OCI-LY7 (cell line): ENCODE measurements around the gene SLC9A3.

Source experiments
- CTCF ChIP-seq: fragments of 200-600 bp; sonication (generic); conservative IDR thresholded peaks from 2 replicates; pipeline ENCODE4 v1.5.1; 2014; ENCODE audit warnings: mild to moderate bottlenecking, antibody characterized with exemption, low read length, moderate library complexity, mixed read lengths
- EZH2phosphoT487 ChIP-seq: fragments of 200-600 bp; sonication (generic); IDR thresholded peaks from 2 replicates; pipeline ENCODE4 v1.6.1; 2018; ENCODE audit warnings: low read depth, borderline replicate concordance, mild to moderate bottlenecking, mixed run types, antibody characterized with exemption, low read length, moderate library complexity, mixed read lengths

DNA sequence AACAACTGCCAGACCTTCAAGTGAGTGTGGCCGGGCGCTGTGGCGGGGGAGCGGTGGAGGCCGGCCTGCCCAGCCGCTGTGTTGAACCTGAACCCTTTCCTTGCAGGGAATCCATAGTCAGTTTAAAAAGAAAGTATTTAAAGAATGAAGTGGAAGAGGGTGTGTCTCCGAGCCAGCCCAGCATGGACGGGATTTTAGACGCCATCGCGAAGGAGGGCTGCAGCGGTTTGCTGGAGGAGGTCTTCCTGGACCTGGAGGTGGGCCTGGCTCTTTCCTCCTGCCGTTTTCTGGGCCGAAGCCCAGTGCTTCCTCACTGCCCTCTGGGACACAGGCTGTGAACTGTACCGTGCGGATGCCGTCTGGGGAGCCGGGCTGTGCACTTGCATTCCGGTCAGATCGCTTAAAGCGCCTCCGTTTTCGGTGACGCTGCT, 62.2 kb downstream of the SLC9A3 start:
- TF ChIP-seq CTCF (no peak), EZH2phosphoT487 (no peak)
